ENCODE results near the gene ABCB8. TPM values are rescaled to one million over a fixed set of nuclear protein-coding genes. Genes with fewer than 3 reads are reported as not detected.
A peak's percentile ranks its signal among the peaks of the same experiment; 100 is the strongest.

The ABCB8 gene
- total RNA-seq, 1 donor from 2014 or later: 57.1 TPM

DNA sequence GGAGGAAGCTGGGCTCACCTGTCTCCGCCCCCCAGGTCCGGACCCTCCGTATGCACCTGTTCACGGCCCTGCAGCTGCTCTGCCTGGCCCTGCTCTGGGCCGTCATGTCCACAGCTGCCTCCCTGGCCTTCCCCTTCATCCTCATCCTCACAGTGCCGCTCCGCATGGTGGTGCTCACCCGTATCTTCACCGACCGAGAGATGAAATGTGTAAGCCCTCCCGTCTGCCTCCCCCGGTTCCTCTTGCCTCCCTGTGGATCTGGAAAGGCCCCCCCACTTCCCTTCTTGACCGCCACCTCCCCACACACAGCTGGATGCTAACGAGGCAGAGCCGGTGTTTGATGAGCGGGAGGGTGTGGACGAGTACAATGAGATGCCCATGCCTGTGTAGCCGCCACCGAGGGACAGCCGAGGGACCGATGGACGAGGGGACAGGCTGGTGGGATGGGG lies 47.8 kb downstream of the ABCB8 start:
- H3K27me3 Mint-ChIP-seq (ENCODE audit: unreplicated experiment): peaks cover 5% of the 10 kb centered on the region
- peaks cover 5% of the 10 kb centered on the region for H3K9me3 Mint-ChIP-seq (ENCODE audit: unreplicated experiment)
- DNase-seq: no peak
- H3K27ac Mint-ChIP-seq (ENCODE audit: unreplicated experiment): peak overlapping the region; percentile 33
- peaks cover 14% of the 10 kb centered on the region for H3K4me1 Mint-ChIP-seq (ENCODE audit: low read depth, unreplicated experiment)
- no peaks in the 10 kb centered on the region for H3K36me3 Mint-ChIP-seq (ENCODE audit: unreplicated experiment)
- no peak for TF ChIP-seq CTCF (IDR thresholded peaks at IDR 0.05; ENCODE audit: partially characterized antibody, unreplicated experiment)
- H3K4me3 Mint-ChIP-seq (ENCODE audit: unreplicated experiment): no peak overlapping the region

DNA sequence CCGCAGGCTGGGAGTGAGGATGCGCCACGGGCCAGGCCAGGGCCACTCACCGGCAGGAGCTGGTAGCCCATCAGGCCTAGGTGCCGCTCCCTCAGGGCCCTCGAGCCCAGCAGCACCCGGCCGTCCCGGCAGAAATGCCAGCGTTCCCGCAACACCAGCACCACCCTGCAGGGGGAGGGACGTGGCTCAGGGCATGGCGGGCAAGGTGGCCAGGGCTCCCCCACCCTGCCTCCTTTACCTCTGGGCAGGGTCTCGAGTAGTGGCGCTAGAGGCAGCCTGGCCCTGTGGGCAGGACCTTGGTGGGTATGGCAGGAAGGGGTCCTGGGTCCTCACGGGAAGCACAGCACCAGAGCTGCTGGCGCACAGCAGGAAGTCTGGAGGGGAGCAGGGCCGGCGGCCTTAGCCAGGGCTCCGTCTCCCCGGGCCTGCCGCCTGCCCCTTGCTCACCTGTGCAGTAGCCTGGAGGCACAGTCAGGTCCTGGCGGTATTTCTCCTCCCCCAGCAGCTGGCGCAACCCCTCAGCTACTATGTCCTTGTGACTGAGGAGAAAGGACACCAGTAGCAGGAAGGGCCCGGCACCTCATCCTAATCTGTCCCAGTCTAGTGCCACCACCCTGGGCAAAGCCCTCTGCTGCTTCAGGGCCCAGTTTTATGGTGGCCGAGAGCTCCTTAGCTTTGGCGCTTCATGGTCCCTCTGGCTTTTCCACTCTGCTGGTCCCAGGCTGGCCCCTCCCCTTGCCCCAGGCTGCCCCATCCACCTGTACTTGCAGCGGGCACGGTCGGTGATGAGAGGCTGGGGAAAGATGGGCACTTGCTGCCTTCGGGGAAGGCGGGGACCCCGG lies 48.8 kb downstream of the ABCB8 start:
- peaks cover 7% of the 10 kb centered on the region for H3K27me3 Mint-ChIP-seq (ENCODE audit: unreplicated experiment)
- H3K27ac Mint-ChIP-seq (ENCODE audit: unreplicated experiment): no peak overlapping the region
- no peaks in the 10 kb centered on the region for H3K36me3 Mint-ChIP-seq (ENCODE audit: unreplicated experiment)
- H3K9me3 Mint-ChIP-seq (ENCODE audit: unreplicated experiment): peaks cover 3% of the 10 kb centered on the region
- peaks cover 14% of the 10 kb centered on the region for H3K4me1 Mint-ChIP-seq (ENCODE audit: low read depth, unreplicated experiment)
- no peak overlapping the region for H3K4me3 Mint-ChIP-seq (ENCODE audit: unreplicated experiment)
- peak; percentile 68 for DNase-seq
- TF ChIP-seq CTCF (IDR thresholded peaks at IDR 0.05; ENCODE audit: partially characterized antibody, unreplicated experiment): peak; percentile 64

GRCh38 chr7:151077705-151078232 lies 49.5 kb downstream of the ABCB8 start:
- no peak for TF ChIP-seq CTCF (IDR thresholded peaks at IDR 0.05; ENCODE audit: partially characterized antibody, unreplicated experiment)
- peak overlapping the region; percentile 39 for H3K4me3 Mint-ChIP-seq (ENCODE audit: unreplicated experiment)
- peaks cover 7% of the 10 kb centered on the region for H3K27me3 Mint-ChIP-seq (ENCODE audit: unreplicated experiment)
- H3K36me3 Mint-ChIP-seq (ENCODE audit: unreplicated experiment): no peaks in the 10 kb centered on the region
- no peak for DNase-seq
- peaks cover 5% of the 10 kb centered on the region for H3K9me3 Mint-ChIP-seq (ENCODE audit: unreplicated experiment)
- peaks cover 16% of the 10 kb centered on the region for H3K4me1 Mint-ChIP-seq (ENCODE audit: low read depth, unreplicated experiment)
- peak overlapping the region; percentile 59 for H3K27ac Mint-ChIP-seq (ENCODE audit: unreplicated experiment)

DNA sequence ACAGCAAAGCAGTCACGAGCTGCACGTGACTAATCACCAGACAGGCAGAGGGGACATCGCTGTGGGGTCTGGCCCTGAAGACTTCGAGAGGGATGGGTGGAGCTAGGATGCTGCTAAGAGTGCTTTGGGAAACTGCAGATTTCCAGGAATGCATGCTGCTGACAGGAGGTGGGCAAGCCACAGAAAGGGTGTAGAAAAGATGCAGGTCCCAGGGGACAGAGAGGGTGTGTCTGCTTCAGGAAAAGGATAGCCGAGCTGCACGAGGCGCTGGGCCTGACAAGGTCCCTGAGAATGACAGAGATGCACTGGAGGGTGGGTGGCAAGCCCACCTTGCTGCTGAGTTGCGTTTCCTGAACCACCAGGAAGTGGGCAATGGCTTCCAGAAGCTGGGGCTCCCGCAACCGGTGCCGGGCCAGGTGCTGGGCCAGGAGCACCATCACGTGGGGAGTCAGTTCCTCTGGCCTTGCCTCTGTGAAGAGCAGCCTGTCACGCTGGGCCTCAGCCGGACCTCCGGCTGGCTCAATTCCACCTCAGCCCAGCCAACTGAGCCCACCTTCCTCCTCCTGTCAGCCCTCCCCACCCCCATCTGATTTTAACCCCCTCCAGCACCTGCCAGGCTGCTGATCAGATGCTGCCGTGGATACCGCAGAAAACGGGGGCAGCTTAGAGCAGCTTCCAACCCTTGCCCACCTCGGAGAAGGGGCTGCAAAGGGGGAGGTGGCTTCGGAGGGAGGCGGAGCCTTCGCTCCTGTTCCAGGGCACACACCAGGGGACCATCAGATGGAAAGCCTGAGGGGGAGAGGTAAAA lies 50.2 kb downstream of the ABCB8 start:
- TF ChIP-seq CTCF (IDR thresholded peaks at IDR 0.05; ENCODE audit: partially characterized antibody, unreplicated experiment): no peak
- H3K27me3 Mint-ChIP-seq (ENCODE audit: unreplicated experiment): peaks cover 7% of the 10 kb centered on the region
- H3K36me3 Mint-ChIP-seq (ENCODE audit: unreplicated experiment): no peaks in the 10 kb centered on the region
- DNase-seq: no peak
- H3K27ac Mint-ChIP-seq (ENCODE audit: unreplicated experiment): peak overlapping the region; percentile 59
- H3K4me1 Mint-ChIP-seq (ENCODE audit: low read depth, unreplicated experiment): peaks cover 17% of the 10 kb centered on the region
- peak overlapping the region; percentile 73 for H3K4me3 Mint-ChIP-seq (ENCODE audit: unreplicated experiment)
- peaks cover 5% of the 10 kb centered on the region for H3K9me3 Mint-ChIP-seq (ENCODE audit: unreplicated experiment)

Measured in glutamatergic neuron (in vitro differentiated cells).